Ovary (tissue), 9 donors: ENCODE results near the gene RBMS1. TPM values are rescaled to one million over a fixed set of nuclear protein-coding genes. Genes with fewer than 3 reads are reported as not detected.
"Not testable (repeated sequence)": the region's sequence is repeated elsewhere in the genome, so short reads cannot be mapped to it uniquely, and the experiment has no call there.

Experiments
- DNase-seq, 5 donors: peaks; one replicate each; pipeline ENCODE4 v3.0.0-alpha.2; 2019 to 2020
- H3K27ac ChIP-seq, 2 donors: fragments of 200-600 bp; one replicate each; pipeline versions ENCODE4 v1.5.1 to v1.8.0; 2019 to 2022
- H3K27me3 ChIP-seq: fragments of 200-600 bp; one replicate; pipeline ENCODE4 v1.8.0; 2022
- H3K36me3 ChIP-seq: fragments of 200-600 bp; sonication (generic); one replicate; pipeline ENCODE4 v1.5.1; 2019
- H3K4me1 ChIP-seq: one replicate; pipeline ENCODE4 v1.8.1; 2013; ENCODE audit warnings: mild to moderate bottlenecking, moderate library complexity; ENCODE audit not compliant: insufficient read depth
- H3K4me3 ChIP-seq: fragments of 200-600 bp; sonication (generic); one replicate; pipeline ENCODE4 v1.5.1; 2017
- H3K9me3 ChIP-seq, 2 donors: fragments of 200-600 bp in 1 of 2; sonication (generic) in 1 of 2; one replicate each; pipeline versions ENCODE4 v1.5.1 to v1.8.1; 2013 to 2019; ENCODE audit warnings: mild to moderate bottlenecking in 1 of 2, moderate library complexity in 1 of 2
- CTCF ChIP-seq, 3 donors: fragments of 450-650 bp in 2 of 3; fragments of 200-600 bp in 1 of 3; IDR thresholded peaks; one replicate each; pipeline versions ENCODE4 v1.5.1 to v1.8.0; 2016 to 2022; ENCODE audit warnings: antibody characterized with exemption in 3 of 3, mild to moderate bottlenecking in 1 of 3
- EP300 ChIP-seq: sonication (generic); formaldehyde crosslinking; IDR thresholded peaks from one replicate; pipeline ENCODE4 v1.6.1; 2017; ENCODE audit warnings: antibody characterized with exemption
- POLR2A ChIP-seq: fragments of 450-650 bp; IDR thresholded peaks from one replicate; pipeline ENCODE4 v1.6.1; 2017; ENCODE audit warnings: antibody characterized with exemption, mild to moderate bottlenecking, moderate library complexity
- WGBS, 3 donors: extraction: QIAGEN DNeasy Blood & Tissue Kit in 1 of 3; methylation state at CpG; one replicate each; pipeline versions ENCODE4 v1.1.5 to v1.1.7; 2013 to 2017; 5-methylcytosine and 5-hydroxymethylcytosine counted together
- intact Hi-C, 4 donors: fragments of 100-400 bp; cut with DNase I; formaldehyde crosslinking; loops; one replicate each; pipeline versions ENCODE4 v1.11.0 to v1.15.1; 2022 to 2023
- polyA plus RNA-seq, 2 donors: library from polyadenylated mRNA; stranded (reverse); fragments of 200-250 nt in 1 of 2; fragments of 350-450 nt in 1 of 2; fragmentation: Illumina TruSeq in 1 of 2; extraction: RNeasy Lipid Tissue Mini Kit (QIAGEN cat#74804) in 1 of 2; gene quantifications; one replicate each; pipeline ENCODE4 v1.2.3, GENCODE V29; 2013 to 2014
- total RNA-seq, 7 donors: library from RNA; depleted of rRNA in 2 of 7; stranded (reverse); fragments of >200 nt in 2 of 7; fragmentation: NEBNext Ultra II Directional in 3 of 7; extraction: Animal tissue kit (Norgen Biotek cat#: 25700) in 3 of 7; gene quantifications; one replicate each; pipeline versions ENCODE4 v1.1.0 to v1.2.4, GENCODE V29; 2016 to 2023
- donor health status: DM: no; HTN: no; CAD: no; lungs with moderate emphysema.
- donor health status: DM: no; HTN: no; CAD: no.
- donor health status: Bipolar disorder and iron deficiency.
- donor health status: DM: yes; HTN: yes; CAD: no.
- donor health status: DM: no; HTN: no; CAD: no.
- donor health status: DM: yes; HTN: yes; CAD: no.

Gene RBMS1
- total and polyA plus RNA-seq, 9 donors: 50.7 to 91.9 (median 73.8) TPM

DNA sequence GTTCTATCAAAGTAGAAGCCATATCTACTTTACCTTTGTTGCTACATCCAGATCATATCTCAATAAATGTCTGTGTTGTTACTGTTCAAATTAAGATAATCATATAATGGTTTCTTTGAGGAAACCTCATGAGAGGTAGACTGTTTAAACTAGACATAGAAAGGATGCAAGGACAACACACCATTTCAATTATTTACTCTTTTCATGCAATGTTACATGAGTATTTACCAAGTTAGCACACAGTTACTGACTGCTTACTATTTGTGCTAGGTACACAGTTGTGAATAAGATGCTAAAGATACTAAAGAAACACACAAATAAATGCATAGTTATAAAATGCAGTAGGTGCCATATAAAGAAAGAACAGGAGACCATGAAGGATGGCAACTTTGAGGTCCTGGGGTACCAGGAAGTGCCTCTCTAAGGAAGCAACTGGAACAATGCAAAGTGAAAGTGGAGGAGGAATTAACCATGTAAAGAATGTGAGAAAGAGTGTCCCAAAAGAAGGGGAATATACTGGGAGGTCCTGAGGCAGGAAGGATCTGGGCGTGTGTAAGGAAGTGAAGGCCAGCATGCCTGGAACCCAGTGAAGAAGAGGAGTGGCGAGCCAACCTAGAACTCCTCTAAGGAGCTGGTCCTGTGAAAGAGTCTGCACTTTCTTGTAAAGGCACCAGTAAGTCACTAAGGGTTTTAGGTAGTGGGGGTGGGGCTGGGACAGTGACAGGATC is 39.4 kb downstream of the RBMS1 start:
- no peak overlapping the region for H3K27ac ChIP-seq
- no peak for DNase-seq
- no peaks in the 10 kb centered on the region for H3K27me3 ChIP-seq
- H3K4me1 ChIP-seq: peaks cover 15% of the 10 kb centered on the region
- H3K9me3 ChIP-seq: no peaks in the 10 kb centered on the region
- TF ChIP-seq EP300 (no peak), POLR2A (no peak), CTCF (IDR thresholded peaks at IDR 0.05) (no peak)
- intact Hi-C loops: no loop called here
- no peak overlapping the region for H3K4me3 ChIP-seq
- H3K36me3 ChIP-seq: no peaks in the 10 kb centered on the region
- 86 to 90% (median 88%) methylated on average over 2 of the region's 2 CpGs for WGBS, 3 donors

DNA sequence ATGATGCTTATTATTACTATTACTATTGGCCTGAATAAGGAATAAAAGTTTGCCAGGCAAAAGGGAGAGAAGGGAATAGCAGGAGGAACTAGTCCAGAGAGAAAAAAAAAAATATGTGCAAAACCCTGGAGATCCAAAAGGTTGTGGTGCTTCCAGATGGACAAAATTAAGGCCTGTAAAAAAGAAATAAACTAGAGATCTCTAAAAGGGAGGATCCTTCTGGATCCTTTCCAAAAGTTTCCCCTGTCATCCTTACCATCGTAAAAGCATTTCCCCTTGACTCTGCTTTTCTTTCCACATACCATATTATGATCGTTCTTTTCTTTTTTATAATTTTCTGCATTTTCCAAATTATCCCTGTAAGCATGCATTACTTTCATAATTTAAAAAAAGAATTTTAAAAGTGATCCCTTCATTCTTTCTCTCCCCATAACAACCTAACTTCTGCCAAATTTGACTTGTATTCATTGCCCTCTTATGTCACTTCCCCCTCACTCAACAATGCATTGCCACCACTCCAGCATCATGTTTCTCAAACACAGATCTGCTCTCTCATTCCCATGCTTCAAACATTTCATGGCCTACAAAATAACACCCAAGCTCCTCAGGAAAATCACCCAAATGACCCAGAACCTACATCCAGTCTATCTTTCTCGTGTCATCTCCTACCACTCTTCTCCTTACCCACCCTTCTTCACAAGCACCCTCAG is 40.3 kb downstream of the RBMS1 start:
- Histone ChIP-seq H3K4me1 (peaks cover 15% of the 10 kb centered on the region), H3K9me3 (no peaks in the 10 kb centered on the region), H3K27ac (no peak overlapping the region), H3K36me3 (no peaks in the 10 kb centered on the region), H3K27me3 (no peaks in the 10 kb centered on the region), H3K4me3 (no peak overlapping the region)
- no peak for DNase-seq
- intact Hi-C loops: no loop called here
- TF ChIP-seq EP300 (no peak), POLR2A (no peak), CTCF (IDR thresholded peaks at IDR 0.05) (no peak)
- WGBS, 3 donors: 56 to 66% (median 57%) methylated on average over 3 of the region's 3 CpGs

- TF ChIP-seq POLR2A: no peak
- no peak for TF ChIP-seq CTCF (IDR thresholded peaks at IDR 0.05)
- TF ChIP-seq EP300: no peak
- H3K9me3 ChIP-seq: no peaks in the 10 kb centered on the region
- peaks cover 11% of the 10 kb centered on the region for H3K4me1 ChIP-seq
- no peaks in the 10 kb centered on the region for H3K27me3 ChIP-seq
- no peak overlapping the region for H3K27ac ChIP-seq
- intact Hi-C loops: no loop called here
- no peak for DNase-seq
- H3K36me3 ChIP-seq: no peaks in the 10 kb centered on the region
- H3K4me3 ChIP-seq: no peak overlapping the region
Measured at GRCh38 chr2:160450486-160450885, 43.1 kb downstream of the RBMS1 start.

GRCh38 chr2:160448821-160449220 is 44.8 kb downstream of the RBMS1 start:
- DNase-seq, H3K27me3 ChIP-seq, H3K36me3 ChIP-seq, H3K4me3 ChIP-seq, intact Hi-C loops, H3K27ac ChIP-seq, H3K9me3 ChIP-seq: not testable (repeated sequence)
- 92 to 96% (median 94%) methylated on average over 26 to 29 of the region's 29 CpGs for WGBS, 3 donors
- peaks cover 11% of the 10 kb centered on the region for H3K4me1 ChIP-seq

GRCh38 chr2:160445673-160446072 is 47.9 kb downstream of the RBMS1 start:
- DNase-seq: no peak
- no peak overlapping the region for H3K27ac ChIP-seq
- no peaks in the 10 kb centered on the region for H3K36me3 ChIP-seq
- H3K4me1 ChIP-seq: peaks cover 6% of the 10 kb centered on the region
- no peaks in the 10 kb centered on the region for H3K27me3 ChIP-seq
- intact Hi-C loops: no loop called here
- H3K9me3 ChIP-seq: no peaks in the 10 kb centered on the region
- H3K4me3 ChIP-seq: no peak overlapping the region
- TF ChIP-seq POLR2A (no peak), EP300 (no peak), CTCF (IDR thresholded peaks at IDR 0.05) (no peak)
- 100% methylated on average over 1 of the region's 1 CpG for WGBS, 3 donors
